ENCODE results near the gene SLC4A3. TPM values are rescaled to one million over a fixed set of nuclear protein-coding genes. Genes with fewer than 3 reads are reported as not detected.

The SLC4A3 gene, protein sequence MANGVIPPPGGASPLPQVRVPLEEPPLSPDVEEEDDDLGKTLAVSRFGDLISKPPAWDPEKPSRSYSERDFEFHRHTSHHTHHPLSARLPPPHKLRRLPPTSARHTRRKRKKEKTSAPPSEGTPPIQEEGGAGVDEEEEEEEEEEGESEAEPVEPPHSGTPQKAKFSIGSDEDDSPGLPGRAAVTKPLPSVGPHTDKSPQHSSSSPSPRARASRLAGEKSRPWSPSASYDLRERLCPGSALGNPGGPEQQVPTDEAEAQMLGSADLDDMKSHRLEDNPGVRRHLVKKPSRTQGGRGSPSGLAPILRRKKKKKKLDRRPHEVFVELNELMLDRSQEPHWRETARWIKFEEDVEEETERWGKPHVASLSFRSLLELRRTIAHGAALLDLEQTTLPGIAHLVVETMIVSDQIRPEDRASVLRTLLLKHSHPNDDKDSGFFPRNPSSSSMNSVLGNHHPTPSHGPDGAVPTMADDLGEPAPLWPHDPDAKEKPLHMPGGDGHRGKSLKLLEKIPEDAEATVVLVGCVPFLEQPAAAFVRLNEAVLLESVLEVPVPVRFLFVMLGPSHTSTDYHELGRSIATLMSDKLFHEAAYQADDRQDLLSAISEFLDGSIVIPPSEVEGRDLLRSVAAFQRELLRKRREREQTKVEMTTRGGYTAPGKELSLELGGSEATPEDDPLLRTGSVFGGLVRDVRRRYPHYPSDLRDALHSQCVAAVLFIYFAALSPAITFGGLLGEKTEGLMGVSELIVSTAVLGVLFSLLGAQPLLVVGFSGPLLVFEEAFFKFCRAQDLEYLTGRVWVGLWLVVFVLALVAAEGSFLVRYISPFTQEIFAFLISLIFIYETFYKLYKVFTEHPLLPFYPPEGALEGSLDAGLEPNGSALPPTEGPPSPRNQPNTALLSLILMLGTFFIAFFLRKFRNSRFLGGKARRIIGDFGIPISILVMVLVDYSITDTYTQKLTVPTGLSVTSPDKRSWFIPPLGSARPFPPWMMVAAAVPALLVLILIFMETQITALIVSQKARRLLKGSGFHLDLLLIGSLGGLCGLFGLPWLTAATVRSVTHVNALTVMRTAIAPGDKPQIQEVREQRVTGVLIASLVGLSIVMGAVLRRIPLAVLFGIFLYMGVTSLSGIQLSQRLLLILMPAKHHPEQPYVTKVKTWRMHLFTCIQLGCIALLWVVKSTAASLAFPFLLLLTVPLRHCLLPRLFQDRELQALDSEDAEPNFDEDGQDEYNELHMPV
- 10.7 TPM for polyA plus RNA-seq (2013, experiment 1 of 2; ENCODE audit: insufficient read length)
- 8.8 TPM for polyA plus RNA-seq (2013, experiment 2 of 2; ENCODE audit: insufficient read length)

DNA sequence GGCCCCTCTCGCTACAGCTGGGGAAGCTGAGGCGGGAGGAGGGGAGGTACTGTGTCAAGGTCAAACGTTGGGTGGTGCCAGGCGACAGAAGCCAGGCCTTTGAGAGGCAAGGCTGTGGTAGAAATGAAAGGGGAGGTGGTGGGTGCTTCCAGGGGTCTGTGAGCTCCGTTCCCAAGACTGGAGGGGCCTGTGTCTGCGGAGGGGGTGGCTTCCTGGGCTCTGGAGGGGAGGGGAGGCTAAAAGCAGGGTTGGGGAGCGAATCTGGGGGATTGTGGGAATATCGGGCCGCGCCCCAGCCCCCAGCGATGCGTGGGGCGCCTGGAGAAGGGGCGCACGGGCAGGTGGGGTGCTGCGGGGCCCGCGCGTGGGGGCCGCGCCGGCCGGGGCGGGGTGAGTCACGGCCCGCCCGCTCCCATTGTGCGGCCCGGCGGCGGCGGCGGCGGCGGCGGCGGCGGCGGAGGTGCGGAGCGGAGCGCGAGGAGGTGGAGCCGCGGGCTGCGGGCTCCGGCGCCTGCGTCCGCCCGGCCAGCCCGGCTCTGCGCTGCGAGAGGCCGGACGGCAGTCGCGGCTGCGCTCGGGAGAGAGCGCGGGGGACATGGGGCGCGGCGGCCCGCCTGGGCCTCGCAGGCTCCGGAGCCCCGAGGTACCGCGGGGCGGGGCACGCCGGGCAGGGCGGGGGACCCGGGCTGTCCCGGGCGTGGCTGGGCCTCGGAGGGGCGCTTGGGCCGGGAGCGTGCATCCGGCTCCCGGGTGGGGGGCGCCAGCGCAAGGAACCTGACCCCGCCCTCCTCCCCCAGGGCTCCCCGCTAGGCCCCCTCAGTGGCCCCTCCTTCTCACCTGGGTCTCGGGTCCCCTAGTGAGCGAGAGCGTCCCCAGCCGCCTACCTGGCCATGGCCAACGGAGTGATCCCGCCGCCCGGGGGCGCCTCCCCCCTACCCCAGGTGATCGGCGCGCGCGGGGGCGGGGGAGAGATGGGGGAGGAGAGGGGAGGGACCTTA is at the start of gene SLC4A3:
Gene SLC4A3, plus strand, starts transcription at position 528 of the 998 bp plus-strand sequence. Its CDS starts 363 bp downstream, at position 891.
- peak; percentile 33 for DNase-seq

DNA sequence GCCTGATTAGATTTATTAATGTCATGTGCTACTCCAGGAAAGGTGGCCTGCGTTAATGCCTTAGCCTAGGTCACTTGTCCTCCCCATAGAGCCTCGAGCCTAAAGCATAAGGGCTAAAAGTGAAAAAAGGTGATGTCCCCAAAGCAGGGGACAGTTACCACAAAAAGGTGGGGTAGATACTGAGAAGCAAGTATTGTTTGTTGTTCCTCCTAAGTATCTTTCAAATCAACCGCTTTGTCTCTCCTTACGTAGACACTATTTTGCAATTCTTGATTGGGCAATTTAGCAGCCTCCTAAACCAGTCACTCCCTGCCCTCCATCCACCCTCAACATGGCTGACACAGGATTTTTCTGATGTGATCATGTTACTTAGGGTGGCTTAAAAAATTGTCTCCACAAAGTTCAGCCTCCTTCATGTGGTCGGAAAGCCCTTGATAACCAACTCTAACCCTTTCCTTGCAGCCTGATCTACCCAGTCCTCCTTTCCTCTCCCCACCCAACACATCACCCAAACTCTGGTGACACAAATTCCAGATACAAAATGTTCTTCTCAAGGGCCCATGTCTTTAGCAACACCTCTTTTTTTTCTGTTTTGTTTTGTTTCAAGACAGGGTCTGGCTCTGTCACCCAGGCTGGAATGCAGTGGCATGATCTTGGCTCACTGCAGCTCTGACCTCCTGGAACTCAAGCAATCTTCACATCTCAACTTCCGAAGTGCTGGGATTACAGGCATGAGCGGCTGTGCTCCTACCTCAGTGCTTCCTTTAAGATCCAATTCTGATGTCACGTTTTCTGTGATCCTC is 48.4 kb upstream of the SLC4A3 start:
- DNase-seq = no peak

DNA sequence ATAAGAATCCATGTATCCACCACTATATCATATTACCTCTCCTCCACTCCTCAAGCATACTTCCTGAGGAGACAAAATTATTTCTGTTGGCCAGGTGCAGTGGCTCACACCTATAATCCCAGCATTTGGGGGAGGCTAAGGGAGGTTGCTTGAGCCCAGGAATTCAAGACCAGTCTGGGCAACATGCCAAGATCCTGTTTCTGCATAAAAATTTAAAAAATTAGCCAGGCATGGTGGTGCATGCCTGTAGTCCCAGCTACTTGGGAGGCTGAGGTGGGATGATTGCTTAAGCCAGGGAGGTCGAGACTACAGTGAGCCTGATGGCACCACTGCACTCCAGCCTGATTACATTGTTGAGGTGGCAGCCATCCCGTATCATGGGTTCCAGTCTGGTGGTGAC is 46.1 kb upstream of the SLC4A3 start:
- DNase-seq = no peak

DNA sequence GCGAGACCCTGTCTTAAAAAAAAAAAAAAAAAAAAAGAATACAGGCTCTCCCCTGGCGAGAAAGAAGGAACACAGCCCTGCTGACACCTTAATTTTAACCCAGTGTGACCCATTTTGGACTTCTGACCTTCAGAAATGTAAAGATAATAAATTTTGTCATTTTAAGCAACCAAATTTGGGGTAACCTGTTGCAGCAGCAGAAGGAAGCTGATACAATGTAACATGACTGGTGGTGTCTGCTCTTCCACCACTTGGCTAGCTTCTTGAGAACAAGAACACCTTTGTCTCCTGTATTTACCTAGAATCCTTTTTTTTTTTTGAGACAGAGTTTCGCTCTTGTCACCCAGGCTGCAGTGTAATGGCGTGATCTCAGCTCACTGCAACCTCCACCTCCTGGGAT is 36.3 kb upstream of the SLC4A3 start:
- DNase-seq = no peak

DNA sequence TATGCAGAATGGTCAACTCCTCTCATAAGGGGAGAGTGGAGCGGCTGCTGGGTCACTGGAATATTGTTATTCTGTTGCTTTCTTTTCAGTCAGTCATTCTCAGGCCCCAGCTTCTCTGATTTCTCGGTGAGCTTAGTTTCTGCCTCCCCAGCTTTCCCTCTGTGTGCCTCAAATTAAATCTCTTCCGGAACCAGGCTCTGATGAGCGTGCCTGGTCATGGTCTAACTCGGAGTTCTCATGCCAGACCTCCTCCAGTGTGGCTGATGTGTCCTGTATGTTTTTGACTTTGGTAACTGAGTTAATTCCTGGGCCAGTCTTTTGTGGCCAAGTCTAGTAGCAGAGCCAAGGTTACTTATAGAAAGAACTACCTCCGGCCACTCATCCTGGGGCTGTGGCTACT is 34.7 kb upstream of the SLC4A3 start:
- DNase-seq = no peak

DNA sequence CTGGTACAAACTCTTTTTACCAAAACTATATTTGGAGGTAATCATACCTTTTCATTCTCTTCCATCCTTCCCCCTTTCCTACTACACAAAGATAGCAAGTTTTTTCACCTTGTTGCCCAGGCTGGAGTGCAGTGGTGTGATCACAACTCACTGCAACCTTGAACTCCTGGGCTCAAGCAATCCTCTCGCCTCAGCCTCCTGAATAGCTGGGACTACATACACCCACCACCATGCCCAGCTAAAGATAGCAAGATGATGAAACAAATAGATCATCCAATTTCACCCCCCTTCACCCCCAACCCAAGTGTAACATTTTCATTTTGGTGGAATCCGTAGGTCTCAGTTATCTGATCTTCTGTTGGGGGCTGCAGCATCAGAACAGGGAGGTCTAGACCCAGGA is 34.3 kb upstream of the SLC4A3 start:
- DNase-seq = no peak

DNA sequence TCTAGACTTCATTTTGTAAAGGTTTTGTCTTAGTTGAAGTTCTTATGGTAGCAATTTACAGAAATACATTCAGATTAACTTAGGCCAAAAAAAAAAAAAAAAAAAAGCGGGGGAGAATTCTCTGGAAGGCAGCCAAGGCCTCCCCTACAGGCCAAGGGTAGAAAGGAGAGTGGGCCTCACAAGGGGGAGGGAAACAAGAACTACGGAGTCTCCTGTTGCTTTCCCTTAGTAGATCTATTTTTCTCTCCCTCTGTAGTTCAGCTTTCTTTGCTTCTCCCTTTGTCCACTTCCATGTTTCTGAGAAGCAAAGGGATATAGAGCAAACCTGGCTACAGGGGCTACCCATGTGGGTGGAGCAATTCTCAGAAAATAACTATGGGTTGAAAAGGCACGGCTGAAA is 32.2 kb upstream of the SLC4A3 start:
- peak; percentile 28 for DNase-seq

DNA sequence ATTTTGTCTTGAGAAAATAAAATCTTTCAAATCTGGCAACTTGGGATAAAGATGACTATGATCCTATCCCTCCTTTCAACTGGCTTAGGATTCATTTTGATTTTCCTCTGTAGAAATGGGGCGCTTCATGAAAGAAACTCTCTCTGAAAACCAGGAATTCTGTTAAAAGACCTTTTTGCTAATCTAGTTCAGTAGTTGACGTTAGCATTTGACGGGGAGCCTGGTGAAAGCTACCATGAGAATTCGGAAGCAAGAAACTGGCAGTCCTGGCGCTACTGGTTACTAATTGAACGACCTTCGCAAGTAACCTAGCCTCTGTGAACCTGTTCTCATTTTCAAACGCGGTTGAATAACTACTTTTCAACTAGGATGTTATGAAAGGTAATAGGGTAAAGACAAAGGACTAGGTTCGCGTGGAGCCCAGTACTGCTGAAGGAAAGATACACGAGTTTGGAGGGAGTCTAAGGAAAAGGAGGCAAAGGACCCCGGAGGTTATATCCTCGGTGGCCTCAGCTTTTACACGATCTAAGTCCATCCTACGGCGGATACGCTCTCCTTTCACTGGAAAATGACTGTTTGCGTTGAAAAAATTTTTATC is 30.4 kb upstream of the SLC4A3 start:
- DNase-seq = no peak

DNA sequence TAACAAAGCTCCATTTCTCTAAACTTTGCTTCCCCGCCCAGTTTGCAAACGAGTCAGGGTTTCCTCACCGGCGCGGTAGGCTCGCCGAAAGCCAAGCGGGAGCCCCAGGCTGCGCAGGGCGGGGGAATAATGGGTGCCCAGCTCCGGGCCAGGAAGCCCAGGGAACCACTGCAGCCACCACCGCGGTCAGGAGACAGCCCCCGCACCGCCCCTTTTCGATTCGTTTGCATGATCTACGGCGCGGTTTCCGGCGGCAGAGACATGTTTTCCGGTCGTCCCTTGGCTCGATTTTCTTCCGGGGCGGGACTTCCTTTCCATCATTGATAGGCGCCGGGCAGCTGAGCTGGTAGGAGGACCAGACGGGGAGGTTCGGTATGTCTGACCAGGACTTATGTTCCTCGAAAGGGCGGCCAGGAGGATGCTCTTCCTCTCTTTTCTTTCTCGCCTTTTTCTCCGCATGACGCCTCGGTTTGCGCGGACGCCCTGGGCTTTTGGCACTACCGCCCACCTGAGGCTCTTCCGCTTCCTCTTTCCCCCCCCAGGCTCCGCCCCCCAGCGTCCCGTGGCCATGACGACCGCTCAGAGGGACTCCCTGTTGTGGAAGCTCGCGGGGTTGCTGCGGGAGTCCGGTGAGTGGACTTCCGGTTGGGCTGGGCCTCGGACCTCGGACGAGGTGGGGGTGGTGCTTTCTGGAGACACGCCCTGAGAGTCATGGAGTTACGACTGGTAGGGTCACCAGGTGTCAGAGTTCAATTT is 29.7 kb upstream of the SLC4A3 start, which contains the start of gene STK11IP:
Gene STK11IP, plus strand, starts transcription at position 306 of the 756 bp plus-strand sequence. Its CDS starts 263 bp downstream, at position 569.
- DNase-seq = peak; percentile 97

DNA sequence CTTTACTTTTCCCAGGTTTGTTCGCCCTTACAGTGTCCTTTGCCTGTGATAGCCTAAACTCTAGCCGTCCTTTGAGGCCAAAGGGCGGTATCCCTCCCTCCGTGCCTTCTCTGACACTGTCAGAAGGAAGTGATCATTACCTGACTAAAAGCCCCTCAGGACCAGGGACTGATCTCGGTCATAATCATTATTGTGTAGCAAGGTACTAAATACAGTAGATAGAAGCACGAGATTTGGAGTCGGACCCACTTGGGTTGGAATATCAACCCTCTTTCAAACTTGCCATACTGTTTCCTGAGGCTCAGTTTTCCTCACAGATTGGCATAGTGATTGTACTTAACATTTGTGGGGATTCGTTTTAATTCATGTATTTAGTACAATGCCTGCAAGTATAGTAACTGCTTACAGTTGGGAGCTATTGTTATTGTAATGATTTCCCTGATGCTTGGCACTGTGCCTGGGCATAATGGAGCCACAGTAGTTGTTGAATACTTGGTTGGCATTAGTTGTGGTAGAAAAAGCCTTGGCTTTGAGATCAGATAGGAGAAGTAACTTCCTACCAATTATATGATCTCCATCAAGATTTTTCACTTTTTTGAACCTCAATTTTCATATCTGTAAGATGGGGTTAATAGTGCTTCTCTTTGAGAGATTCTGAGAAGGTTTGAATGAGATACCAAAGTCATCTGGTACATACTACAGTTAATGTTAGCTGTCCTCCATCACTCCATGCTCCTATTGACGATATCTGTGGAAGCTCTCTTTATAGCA is 28.9 kb upstream of the SLC4A3 start:
- DNase-seq = peak; percentile 10

DNA sequence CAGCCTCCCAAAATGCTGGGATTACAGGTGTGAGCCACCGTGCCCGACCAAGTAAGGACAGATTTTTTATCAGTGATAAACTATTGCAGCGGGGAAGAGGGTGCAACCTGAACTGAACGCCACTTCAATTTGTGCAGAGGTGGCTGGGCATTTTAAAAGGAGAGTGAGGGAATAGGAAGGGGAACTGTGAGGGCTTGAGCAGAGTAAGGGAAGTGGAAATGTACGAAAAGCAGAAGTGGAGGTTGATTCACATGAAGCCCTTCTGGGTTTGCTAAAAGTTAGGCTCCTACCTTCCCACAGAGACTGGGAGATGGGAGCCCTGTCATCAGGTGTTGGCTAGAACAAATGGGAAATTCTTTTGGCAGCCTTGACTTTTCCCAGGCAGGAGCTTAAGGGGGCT is 23.7 kb upstream of the SLC4A3 start:
- no peak for DNase-seq

DNA sequence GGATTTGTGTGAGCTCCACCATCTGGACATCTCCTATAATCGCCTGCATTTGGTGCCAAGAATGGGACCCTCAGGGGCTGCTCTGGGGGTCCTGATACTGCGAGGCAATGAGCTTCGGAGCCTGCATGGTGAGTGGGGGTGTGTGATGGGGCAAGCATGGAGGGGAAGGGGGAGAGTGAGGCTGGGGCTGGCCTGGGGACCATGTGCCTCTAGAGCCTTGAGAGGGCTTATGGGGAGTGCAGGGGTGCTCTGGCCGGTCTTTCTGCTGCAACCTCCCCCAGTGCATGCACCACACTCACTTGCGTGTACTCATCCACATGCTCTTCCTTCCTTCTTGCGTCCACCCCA is 21.8 kb upstream of the SLC4A3 start:
- no peak for DNase-seq

DNA sequence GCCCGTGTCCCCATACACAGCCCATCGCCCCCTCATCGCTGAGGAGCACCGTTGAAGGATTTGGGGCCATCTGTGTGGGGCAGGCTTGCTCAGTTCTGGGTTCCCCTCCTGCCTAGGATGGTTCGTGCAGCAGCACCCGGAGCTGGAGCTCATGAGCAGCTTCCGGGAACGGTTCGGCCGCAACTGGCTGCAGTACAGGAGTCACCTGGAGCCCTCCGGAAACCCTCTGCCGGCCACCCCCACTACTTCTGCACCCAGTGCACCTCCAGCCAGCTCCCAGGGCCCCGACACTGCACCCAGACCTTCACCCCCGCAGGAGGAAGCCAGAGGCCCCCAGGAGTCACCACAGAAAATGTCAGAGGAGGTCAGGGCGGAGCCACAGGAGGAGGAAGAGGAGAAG is 19.5 kb upstream of the SLC4A3 start:
- DNase-seq = no peak

DNA sequence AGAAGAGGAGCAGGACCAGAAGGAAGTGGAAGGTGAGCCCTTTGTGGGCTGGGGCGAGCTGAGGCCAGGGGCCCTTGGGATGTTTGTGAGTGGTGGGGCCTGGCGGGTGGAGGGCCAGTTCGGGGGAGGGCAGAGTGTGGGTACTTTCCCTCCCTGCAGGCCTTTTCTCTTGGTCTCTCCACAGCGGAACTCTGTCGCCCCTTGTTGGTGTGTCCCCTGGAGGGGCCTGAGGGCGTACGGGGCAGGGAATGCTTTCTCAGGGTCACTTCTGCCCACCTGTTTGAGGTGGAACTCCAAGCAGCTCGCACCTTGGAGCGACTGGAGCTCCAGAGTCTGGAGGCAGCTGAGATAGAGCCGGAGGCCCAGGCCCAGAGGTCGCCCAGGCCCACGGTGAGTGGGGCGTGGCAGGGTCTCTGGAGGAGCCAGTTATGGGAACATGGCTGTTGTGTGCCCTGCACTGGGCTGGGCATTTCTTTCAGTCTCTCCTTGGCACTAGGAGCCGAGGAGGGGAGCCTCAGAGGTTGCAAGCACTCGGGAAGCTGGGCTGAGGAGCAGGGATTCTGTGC is 18.9 kb upstream of the SLC4A3 start:
- no peak for DNase-seq

DNA sequence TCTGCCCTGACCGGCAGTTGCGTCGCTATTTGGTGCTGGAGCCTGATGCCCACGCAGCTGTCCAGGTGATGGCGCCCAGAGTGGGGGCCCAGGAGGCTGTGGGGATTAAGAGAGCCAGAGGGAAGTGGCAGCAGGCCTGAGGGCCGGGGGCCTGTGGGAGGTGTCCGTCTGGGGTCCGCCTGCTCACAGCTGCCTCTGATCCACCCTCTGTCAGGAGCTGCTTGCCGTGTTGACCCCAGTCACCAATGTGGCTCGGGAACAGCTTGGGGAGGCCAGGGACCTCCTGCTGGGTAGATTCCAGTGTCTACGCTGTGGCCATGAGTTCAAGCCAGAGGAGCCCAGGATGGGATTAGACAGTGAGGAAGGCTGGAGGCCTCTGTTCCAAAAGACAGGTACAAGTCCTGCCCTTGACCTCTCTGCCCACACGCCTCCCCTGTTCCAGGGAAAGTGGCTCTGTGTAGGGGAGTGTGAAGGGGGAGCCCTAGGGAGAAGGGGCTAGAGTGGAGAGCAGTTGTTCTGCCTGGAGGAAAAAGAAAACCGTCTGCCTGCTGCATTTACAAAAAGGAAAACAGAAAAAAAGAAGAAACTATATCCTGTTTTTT is 18.2 kb upstream of the SLC4A3 start:
- no peak for DNase-seq

DNA sequence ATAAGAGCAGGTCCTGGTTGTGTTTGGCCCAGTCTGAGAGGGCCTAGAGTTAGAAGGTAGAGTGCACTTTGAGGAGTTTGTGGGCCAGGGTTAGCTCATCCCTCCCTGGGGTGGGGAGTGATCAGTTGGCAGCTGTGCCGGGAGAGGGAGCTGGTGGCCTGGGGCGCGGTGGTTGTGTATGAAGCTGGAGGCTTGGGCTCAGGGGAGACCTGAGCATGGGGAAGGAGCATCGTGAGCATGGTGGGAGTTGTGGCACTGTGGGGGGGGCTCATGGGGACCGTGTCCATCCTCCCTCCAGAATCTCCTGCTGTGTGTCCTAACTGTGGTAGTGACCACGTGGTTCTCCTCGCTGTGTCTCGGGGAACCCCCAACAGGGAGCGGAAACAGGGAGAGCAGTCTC is 16.1 kb upstream of the SLC4A3 start:
- no peak for DNase-seq

DNA sequence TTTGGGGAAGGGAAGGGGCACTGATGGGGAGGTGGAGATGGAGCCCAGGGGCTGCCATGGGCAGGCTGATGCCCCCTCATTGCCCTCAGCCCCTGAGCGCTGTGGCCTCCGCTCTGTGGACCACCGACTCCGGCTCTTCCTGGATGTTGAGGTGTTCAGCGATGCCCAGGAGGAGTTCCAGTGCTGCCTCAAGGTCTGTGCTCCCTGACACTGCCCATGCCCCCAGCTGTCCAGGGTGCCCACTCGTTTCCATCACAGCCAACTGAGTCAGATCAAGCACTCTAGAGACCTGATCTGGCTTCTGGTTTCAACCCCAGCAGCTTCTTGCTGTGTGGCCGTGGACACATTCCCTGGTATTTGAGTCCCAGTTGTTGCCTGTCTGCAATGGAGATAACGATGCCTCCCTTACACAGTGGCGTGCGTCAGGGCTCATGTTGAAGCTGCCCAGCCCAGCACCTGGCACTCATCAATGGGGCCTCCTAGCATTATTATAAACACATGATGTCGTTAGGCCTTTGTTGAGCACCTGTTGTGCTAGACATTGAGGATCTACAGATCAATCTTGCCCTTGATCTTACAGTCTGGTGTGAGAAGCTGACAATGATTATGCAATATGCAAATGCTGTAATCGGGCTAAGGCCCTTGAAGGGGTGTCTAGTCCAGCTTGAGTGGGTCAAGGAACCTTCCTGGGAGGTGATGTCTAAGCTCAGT is 15.4 kb upstream of the SLC4A3 start:
- no peak for DNase-seq
